Stimulated activated CD4-positive, alpha-beta T cell treated with anti-CD3 and anti-CD28 coated beads, Interleukin-2, amount 100 ng/mL, for 24 hours (primary cell): ENCODE measurements around the gene NODAL.
A peak's percentile ranks its signal among the peaks of the same experiment; 100 is the strongest.

Experiments
- DNase-seq, 2 donors: peaks; one replicate each; pipeline ENCODE4 v3.0.0-alpha.2; 2020

Gene NODAL

DNA sequence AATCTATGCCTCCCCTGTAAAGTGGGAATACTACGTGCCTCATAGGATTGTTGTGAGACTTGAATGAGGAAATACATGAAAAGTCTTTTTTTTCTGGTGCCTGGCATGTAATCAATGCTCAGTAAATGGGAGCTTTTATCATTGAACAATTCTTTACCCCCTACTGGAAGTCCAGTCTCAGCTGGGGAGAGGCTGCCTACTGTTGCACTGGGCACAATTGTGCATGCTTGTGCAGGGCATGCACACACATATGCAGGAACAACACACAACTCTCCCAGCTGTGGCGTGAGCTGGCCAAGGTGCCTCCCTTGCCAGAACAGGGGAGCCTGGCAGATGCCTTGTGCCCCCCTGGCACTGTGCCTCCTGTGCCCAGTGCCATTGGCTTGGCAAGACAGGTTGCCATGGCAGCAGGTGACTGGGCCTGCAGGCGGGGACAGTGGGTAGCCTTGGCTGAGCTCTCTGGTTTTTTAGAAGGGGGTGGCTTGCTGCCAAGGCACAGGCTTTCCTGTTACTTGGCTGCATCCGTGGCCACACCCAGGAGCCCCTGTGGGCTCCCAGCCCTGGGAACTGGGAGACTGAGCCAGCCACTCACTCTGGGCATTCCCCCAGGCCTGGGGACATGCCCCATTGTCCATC, 21.0 kb upstream of the NODAL start:
- no peak for DNase-seq

DNA sequence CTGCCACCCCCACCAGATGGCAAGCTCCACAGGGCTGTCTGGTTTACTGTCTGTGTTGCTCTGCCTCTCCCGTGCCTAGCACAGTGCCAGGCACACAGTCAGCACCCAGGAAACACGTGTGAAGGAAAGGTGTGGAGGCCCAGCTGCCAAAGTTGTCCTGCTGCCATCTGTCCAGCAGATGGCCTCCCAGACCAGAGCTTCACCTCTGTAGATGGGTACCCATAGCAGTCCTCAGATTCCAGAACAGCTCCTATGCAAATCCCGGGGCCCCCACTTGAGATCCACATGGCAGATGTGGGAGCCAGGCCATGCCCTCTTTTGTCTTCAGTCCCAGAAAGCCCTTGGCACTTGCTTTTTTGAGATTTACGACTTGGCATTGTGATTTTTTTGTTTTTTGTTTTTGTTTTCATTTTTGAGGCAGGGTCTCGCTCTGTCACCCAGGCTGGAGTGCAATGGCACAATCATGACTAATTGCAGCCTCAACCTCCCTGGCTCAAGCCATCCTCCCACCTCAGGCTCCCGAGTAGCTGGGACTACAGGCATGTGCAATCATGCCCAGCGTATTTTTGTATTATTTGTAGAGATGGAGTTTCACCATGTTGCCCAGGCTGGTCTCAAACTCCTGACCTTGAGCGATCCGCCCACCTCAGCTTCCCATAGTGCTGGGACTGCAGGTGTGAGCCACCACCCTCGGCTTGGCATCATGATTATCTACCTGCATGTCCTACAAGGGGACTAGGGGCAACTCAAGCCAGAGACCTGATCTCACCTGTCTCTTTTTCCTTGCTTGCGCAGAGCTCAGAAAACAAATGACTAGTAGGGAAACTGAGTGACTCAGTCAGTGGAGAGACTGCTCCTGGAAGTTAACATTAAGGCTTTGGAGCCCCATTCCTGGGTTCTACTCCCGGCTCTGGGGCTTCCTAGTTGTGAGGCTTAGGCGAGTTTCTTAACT, 20.2 kb upstream of the NODAL start:
- DNase-seq = peak; percentile 57 to 60

DNA sequence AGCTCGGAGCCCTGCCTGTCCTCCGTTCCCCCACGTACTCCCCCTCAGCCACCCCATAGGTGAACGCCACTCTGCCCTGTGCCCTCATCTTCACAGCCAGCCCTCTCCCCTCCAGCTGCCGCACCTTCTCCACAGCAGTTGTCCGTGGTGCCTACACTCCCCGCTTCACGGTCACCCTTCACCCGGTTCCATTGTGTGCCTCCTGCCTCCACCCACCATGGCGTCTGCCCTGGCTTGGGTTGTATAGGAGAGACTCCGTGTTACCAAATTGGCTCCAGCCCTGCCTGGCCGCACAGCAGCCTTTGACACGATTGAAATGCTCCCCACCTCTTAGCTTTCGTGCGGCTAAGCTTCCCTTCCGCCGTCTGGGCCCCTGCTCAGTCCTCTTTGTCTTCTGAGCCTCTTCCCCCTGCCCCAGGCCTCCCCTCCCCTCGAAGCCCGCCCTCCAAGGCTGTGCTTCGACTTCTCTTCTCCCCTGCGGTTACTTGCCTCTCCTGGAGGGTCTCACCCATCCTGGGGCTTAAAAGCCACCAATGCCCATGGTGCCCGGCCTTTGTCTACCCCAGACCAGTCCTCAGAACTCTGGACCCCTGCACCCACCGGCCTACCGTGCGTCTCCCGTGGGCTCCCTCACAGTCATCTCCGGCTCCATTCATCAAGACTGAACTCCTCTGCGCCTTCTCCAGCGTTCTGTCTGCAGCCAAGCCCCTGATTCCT, 18.5 kb upstream of the NODAL start:
- no peak for DNase-seq

DNA sequence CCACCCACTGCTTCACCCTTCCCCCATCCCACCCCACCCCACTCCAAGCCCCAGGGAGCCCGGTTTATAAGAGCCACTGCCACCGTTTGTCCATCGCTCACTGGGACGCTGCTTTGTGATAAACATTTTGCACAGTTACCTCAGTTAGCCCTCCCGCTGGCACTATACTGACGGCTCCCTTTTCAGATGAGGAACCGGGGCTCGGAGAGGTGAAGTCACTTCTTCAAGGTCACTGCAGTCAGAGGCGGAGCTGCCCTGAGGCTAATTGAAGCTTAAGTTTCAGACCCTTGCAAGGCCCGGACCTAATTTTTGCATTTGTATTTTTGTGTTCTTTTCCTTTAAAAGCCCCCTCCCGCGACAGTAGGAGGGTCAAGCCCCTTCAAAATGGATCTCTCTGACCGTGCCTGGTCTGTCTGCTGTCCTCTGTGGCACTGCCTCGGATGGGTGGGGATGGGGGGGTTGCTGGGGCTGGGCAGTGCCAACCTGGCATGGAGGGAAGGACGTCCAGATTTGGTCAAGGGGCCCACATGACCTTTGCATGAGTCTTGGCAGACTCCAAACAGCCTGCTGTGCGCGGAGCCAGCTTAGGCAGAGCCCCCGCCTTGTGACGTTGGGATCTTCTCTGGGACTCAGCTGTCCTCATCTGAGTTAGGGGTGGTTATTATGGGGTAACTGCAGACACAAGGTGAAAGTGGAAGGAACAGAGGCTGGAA, 17.7 kb upstream of the NODAL start:
- DNase-seq = no peak

DNA sequence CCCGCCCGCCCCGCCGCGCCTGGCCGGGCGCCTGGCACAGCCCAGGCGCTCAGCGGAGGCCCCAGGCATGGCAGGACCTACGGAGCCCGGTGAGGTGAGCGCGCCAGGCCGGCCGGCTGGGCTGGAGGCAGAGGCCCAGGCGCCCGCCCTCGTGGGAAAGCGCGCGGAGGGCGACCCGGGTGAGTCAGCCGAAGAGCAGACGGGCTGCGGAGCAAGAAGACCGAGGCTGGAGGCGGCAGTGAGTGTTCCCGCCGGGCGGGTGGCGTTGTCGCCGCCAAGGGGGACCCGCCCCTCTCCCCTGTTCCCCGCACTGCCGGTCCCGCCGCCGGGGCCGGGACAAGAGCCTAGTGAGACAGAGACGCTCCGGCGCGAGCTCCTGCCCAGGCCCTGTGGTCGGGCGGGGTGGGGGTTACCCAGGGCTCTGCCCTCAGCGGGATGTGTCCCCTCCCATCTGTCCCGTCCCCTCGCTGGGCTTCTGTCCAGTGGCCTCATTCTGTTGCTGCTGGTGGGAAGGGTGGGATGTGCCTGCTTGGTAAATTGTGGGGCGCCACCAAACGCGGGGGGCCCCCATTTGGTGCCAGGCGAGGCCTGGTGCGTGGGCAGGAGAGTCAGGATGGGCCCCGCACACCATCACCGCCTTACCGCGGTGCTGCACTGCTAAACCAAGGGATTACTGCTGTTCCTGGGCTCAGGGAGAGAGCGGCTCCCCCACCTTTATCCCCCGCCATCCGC, 17.0 kb upstream of the NODAL start:
- peak; percentile 60 to 72 for DNase-seq

DNA sequence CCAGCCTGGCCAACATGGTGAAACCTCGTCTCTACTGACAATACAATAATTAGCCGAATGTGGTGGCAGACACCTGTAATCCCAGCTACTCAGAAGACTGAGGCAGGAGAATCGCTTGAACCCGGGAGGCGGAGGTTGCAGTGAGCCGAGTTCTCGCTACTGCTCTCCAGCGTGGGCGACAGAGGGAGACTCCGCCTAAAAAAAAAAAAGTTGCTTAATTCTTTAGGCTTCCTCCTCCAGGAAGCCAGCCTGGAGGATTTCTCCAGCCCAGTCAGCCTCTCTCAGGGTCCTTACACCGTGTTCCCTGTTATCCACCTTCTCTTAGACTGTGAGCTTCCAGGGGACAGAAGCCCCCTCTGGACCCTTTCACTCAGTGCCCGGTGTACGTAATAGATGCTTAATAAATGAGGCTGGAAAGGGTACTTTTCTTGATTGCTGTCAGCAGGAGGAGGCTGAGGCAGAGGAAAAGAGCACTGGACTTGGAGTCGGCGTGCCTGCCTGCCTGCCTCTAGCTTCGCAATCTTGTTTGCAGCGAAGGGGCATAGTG, 16.4 kb upstream of the NODAL start:
- no peak for DNase-seq

DNA sequence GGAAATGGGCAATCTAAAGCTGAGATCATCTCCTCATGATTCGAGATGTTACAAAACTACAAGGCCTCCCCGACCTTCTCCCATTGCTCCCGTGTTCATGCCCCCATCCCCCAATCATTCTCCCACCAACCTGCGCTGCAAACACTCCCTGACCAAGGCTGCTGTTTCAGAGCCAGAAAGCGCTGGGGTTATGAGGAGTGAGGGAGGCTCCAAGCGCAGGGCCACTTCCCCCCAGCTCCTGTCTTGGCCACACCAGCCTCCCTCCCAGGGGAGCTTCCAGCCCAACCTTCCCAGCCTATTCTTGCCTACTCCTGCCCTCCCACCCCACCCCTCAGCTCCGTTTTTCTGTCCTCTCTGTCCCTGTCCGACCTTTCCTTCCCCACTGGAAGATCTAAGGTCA, 14.7 kb upstream of the NODAL start:
- DNase-seq = no peak

DNA sequence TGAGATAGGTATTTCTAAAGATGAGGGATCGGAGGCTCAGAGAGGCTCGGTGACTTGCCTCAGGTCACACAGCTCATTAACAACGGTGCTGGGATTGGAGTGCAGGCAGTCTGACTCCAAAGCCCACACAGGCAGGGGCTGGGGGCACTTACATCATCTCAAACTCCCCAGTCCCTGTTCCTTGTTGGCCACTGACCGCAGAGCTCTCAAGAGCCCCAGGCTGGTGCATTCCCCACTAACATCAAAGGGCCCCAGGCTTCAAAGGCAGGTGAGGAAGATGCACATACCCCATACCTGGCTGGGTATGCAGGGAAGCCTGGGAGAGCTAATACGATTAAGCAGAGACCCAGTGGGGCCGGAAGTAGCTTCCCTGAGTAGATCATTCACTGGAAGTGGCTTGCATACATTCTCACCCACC, 13.7 kb upstream of the NODAL start:
- no peak for DNase-seq

DNA sequence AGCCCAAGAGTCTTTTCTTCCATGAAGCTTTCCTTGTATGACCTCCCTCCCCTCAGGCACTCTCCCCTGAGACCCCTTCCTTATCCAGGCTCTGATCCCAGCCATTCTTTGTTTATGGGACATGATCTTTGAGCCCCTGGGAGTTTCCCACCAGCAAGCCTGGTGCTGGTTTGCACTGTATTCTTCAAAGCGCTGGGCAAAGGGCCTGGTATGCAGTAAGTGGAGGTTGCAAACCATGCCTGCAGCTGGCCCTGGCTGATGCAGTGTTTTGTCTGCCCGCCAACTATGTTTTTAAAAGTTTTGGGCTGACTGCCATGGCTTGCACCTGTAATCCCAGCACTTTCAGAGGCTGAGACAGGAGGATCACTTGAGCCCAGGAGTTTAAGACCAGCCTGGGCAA, 6.8 kb upstream of the NODAL start:
- DNase-seq = no peak

DNA sequence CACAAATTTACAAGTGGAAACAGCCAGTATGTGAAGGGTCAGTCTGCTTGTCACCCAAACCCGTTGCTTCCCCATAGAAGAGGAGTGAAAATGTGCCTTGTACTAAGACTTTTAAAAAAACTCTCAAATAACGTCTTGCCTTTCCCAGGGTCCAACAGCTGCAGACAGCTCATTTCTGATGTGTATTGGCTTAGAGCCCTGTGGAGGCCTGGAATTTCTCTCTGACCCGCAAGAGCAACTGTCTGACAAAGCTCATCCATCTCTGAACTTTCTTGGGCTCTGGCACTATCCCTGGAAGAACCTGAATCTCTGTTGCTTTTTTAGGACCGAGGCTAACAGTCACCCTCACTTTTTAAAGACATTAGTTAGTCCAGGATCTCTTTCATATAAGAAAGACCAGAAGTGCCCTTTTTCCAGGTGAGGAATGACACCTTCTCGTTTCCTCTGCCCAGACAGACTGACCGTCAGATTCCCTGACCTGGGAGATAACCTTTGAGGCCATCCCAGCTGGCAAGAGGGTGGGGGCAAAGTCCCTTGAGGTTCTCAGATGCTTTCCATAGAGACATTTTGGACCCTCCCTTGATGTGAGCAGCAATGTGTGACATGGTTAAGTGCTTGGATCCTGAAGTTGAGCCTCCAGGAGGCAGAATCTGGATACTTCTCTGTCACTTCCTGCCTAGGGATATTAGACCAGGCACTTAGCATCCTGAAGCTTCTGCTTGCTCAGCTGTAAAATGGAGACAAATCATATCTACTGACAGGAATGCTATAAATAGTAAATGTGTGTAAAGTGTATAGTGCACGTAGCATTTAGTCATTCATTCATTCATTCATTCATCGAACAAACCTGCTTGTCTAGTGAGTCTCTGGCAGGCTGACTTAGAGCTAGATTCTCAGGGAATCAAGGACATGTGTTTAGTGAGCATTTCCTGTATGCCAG, 4.5 kb upstream of the NODAL start:
- DNase-seq = no peak

DNA sequence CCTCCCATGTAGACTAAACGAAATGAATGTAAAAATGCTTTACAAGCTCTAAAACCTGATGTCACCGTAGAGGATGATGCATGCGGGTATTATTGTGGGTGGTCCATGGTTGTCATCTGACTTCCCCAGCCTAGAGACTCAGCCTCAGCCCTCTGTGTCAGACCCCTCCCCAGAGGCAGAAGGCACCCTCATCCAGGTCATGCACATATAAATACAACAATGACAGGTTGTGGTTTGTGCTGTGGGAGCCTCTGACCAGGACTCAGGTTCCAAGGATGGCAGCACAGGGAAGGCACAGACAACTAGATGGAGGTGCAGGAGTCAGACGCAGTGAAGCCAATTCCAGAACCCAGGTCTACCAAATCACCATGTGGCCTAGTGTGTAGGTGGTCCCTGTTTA, 3.3 kb upstream of the NODAL start:
- no peak for DNase-seq

DNA sequence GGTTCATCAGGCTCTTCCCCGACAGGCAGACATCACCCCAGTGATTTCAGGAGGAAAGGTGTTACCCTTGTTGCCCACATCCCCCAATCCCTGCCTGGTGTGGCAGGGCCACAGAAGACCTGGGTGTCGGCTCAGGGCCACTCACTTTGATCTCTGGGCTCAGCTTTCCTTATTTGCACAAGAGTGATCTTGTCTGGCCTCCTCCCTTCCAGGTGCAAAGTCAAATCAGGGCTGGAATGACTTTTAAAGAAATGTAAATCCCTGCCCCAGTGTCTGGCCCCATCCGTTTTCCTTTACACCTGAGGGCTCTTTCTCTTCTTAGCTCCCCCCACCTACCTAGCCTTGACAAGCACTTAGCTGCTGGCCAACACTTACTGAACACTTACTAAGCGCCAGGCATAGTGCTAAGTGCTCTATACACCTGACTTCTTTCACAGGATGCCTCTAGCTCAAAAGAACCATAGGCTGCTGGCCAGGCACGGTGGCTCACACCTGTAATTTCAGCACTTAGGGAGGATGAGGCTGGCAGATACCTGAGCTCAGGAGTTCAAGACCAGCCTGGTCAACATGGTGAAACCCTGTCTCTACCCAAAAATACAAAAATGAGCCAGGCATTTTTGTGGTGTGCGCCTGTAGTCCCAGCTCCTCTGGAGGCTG, 979 bp upstream of the NODAL start:
- no peak for DNase-seq

DNA sequence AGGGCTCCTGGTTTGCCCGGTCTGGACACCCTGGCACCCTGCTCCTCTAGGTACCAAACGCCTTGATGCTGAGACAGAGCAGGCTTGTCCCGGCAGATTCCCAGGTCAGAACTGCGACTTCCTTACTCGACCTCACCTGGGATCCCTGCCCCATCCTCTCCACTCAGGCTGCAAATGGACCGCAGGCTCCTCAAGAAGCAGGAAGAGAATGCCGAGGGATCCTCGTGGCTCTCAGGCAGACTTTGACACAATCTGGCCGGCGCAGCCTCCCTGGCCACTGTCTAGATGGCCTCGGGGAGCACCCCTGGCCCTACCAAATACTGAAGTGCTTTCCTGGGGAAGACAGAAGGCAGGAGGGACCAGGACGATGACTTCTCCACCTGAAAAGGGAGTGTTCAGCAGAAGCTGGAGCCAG, 421 bp upstream of the NODAL start:
- DNase-seq = no peak

DNA sequence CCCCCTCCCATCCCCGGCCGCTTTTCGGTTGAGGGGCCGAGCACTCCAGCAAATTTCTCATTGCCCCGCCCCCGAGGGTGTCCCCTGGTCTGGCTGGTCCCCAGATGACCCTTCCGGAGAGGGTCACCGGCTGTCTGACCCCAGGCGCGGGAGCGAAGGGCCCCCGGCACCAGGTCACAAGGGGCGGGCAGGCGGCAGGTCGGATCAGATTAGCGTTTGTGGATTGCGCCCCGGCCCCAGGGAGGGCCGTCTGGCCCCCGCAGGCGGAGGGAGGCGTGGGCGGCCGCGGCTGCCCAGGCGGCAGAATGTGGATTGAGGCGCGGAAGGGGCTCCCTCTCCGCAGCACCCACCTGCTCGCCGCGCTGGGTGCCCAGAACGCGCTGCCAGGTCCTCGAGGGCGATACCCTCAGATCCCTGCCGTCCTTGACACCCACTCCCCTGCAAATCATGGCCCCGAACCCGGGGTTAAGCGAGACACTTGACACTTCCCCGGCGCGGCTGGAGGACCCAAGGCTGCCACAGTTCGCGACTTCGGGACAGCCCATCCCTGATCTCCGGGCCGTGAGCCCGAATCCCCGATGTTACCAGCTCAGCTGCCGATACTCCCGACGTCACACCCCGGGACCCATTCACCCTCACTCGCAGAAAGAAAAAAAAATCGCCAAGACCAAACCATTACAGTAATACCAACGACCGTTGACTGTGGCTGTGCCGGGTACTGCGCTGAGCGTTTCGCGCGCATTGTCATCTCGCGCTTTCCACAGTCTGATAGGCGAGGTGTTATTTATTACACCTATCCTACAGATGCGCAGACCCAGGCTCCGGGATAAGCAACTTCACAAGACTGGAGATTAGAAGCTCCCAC, 953 bp downstream of the NODAL start:
- DNase-seq = peak in 1 of 2 donors; percentile 27

DNA sequence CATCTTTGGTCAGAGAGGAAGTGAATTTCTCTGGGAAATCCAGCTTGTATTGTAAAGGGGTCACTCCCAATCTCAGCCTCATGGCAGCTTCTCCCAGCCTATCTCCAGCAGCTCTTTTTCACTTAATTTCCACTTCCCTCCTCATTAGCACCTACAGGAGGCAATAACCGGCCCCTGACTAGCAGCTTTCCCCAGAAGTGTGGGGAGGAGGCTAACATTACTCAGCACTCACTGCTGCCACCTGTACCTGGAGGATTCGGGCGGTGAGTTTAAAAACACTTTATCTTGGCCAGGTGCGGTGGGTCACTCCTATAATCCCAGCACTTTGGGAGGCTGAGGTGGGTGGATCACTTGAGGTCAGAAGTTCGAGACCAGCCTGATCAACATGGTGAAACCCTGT, 3.8 kb downstream of the NODAL start:
- DNase-seq = no peak

DNA sequence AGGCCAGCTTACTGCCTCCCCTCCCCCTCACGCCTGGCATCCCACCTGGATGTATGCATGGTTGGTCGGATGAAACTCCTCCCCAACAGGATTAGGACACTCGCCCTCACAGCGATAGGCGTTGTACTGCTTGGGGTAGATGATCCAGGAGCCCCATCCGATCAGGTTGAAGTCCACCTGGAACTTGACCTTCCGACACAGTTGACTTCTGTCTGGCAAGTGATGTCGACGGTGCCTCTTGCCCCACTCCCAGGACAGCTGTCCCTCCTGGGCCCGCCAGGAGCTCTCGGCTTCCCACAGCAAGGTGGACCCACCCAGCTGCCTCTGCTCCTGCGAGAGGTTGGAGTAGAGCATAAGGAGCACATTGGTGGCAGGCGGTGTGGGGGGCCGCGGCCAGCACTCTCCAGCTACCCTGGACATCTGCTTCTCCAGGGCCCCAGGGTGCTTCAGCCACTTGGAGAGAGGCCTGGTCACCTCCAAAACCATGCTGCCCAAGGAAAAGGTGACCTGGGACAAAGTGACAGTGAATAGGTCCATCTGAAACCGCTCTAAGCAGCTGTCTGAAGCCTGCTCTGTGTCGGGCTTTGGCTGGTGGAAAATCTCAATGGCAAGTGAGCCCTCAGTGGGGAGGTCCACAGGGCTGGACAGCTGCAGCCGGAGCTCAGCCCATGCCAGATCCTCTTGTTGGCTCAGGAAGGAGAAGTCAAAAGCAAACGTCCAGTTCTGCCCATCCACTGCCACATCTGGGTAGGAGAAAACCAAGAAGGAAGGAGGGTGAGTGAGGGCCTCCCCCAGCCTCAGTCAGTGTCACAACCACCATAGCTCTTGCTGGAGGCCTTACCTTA, 6.0 kb downstream of the NODAL start:
- DNase-seq = no peak

DNA sequence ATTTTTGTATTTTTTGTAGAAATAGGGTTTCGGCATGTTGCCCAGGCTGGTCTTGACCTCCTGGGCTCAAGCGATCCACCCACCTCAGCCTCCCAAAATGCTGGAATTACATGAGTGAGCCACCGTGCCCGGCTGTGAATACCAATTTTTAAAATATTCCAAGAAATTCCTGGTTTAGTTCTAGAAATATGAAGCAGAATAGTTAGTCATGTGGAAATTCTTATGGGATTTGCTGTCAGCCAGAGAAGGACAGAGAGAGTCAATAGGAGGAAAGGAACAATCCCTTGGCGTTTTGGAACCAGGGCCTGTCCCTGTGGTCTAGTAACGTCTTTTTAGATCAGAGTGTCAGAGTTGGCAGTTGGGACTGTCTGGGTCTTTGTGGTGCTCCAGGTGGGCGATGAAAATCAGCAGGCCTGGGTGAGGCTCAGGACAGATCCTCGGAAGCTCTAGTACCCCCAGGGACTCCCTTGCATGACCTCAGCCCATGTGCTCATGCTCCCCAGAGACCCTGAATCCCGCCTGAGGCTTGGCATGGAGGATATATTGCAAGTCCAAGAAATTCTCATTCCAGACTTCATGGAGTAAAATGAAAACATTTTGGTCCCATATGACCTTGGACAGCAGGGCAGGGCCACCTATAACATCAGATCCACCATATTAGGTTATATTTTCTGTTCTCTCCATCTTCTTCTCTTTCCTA, 7.8 kb downstream of the NODAL start:
- no peak for DNase-seq
